Measurements from ENCODE around the gene CAMKV.
"Not testable (repeated sequence)": the region's sequence is repeated elsewhere in the genome, so short reads cannot be mapped to it uniquely, and the experiment has no call there.

- TF ChIP-seq CTCF (IDR thresholded peaks at IDR 0.05); POLR2AphosphoS5 (IDR thresholded peaks at IDR 0.05; ENCODE audit: insufficient read depth in 1 of 2, low read depth in 1 of 2); POLR2A (IDR thresholded peaks at IDR 0.05): not testable (repeated sequence)
These were observed 46.6 kb downstream of the CAMKV start for GRCh38 chr3:49823131-49823530.

Measured in vagina (tissue), 2 donors.